ENCODE results near the gene GRM8.

Gene GRM8

GRCh38 chr7:126403040-126403439 is 849.7 kb downstream of the GRM8 start:
- TF ChIP-seq, protein P1, sequence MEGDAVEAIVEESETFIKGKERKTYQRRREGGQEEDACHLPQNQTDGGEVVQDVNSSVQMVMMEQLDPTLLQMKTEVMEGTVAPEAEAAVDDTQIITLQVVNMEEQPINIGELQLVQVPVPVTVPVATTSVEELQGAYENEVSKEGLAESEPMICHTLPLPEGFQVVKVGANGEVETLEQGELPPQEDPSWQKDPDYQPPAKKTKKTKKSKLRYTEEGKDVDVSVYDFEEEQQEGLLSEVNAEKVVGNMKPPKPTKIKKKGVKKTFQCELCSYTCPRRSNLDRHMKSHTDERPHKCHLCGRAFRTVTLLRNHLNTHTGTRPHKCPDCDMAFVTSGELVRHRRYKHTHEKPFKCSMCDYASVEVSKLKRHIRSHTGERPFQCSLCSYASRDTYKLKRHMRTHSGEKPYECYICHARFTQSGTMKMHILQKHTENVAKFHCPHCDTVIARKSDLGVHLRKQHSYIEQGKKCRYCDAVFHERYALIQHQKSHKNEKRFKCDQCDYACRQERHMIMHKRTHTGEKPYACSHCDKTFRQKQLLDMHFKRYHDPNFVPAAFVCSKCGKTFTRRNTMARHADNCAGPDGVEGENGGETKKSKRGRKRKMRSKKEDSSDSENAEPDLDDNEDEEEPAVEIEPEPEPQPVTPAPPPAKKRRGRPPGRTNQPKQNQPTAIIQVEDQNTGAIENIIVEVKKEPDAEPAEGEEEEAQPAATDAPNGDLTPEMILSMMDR (IDR thresholded peaks at IDR 0.05; ENCODE audit: low read length), result no peak
- TF ChIP-seq EZH2 (IDR thresholded peaks at IDR 0.05; ENCODE audit: borderline replicate concordance, low read length), result no peak
- Histone ChIP-seq H3K4me2 (ENCODE audit: low read length) (no peak overlapping the region), H3K9ac (ENCODE audit: low read length) (no peak overlapping the region), H3K27ac (ENCODE audit: low read depth, low read length, poor library complexity, severe bottlenecking) (no peak overlapping the region), H4K20me1 (ENCODE audit: insufficient read depth, low read length) (no peaks in the 10 kb centered on the region), H3K4me1 (ENCODE audit: insufficient read depth, low read length, severe bottlenecking) (no peaks in the 10 kb centered on the region), H2AFZ (ENCODE audit: low read length) (no peak overlapping the region), H3K9me3 (ENCODE audit: low read length) (no peaks in the 10 kb centered on the region), H3F3A (ENCODE audit: insufficient read depth, low read length) (no peaks in the 10 kb centered on the region), H3K9me2 (ENCODE audit: low read depth, low read length) (0 out of 2 replicates have a peak, but pooled peaks cover 7% of the 10 kb centered on the region), H3K36me3 (ENCODE audit: insufficient read depth, low read length) (no peaks in the 10 kb centered on the region), H3K79me2 (ENCODE audit: insufficient read depth, low read length) (no peaks in the 10 kb centered on the region), H3K27me3 (ENCODE audit: insufficient read depth, low read length) (no peaks in the 10 kb centered on the region), H3K4me3 (ENCODE audit: low read depth, low read length, poor library complexity, severe bottlenecking) (no peak overlapping the region)

DNA sequence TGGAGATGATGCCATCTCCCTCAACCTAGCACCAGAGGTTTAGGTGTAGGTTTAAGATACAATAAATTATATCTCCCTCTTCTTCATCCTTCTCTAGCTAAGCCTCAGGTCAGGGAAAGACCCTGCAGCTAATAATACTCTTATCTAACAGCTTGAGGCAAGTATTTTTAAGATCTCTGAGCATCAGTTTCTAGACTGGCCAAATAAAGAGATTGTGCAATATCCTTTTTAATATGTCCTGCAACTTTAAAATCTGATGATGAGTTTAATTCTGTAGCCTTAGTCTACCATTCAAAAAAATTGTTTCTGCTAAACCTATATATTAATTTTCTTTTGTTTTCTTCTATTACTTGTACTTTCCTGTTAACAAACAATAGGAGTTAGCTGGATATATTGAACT is 850.8 kb downstream of the GRM8 start:
- Histone ChIP-seq H3K9ac (ENCODE audit: low read length) (no peak overlapping the region), H3K27ac (ENCODE audit: low read depth, low read length, poor library complexity, severe bottlenecking) (no peak overlapping the region), H3K36me3 (ENCODE audit: insufficient read depth, low read length) (no peaks in the 10 kb centered on the region), H4K20me1 (ENCODE audit: insufficient read depth, low read length) (no peaks in the 10 kb centered on the region), H3K79me2 (ENCODE audit: insufficient read depth, low read length) (no peaks in the 10 kb centered on the region), H3K9me2 (ENCODE audit: low read depth, low read length) (0 out of 2 replicates have a peak, but pooled peaks cover 9% of the 10 kb centered on the region), H3K4me3 (ENCODE audit: low read depth, low read length, poor library complexity, severe bottlenecking) (no peak overlapping the region), H3F3A (ENCODE audit: insufficient read depth, low read length) (no peaks in the 10 kb centered on the region), H3K27me3 (ENCODE audit: insufficient read depth, low read length) (no peaks in the 10 kb centered on the region), H3K4me2 (ENCODE audit: low read length) (no peak overlapping the region), H3K4me1 (ENCODE audit: insufficient read depth, low read length, severe bottlenecking) (no peaks in the 10 kb centered on the region), H2AFZ (ENCODE audit: low read length) (no peak overlapping the region), H3K9me3 (ENCODE audit: low read length) (no peaks in the 10 kb centered on the region)
- no peak for TF ChIP-seq EZH2 (IDR thresholded peaks at IDR 0.05; ENCODE audit: borderline replicate concordance, low read length)
- TF ChIP-seq, protein P1 (IDR thresholded peaks at IDR 0.05; ENCODE audit: low read length), result no peak

- H3K4me3 ChIP-seq (ENCODE audit: low read depth, low read length, poor library complexity, severe bottlenecking), result no peak overlapping the region
- TF ChIP-seq, protein P1 (IDR thresholded peaks at IDR 0.05; ENCODE audit: low read length), result no peak
- TF ChIP-seq EZH2 (IDR thresholded peaks at IDR 0.05; ENCODE audit: borderline replicate concordance, low read length), result no peak
- no peak overlapping the region for H3K27ac ChIP-seq (ENCODE audit: low read depth, low read length, poor library complexity, severe bottlenecking)
These were observed 853.8 kb downstream of the GRM8 start for GRCh38 chr7:126398851-126399529.

More at GRCh38 chr7:126398851-126399529, 853.8 kb downstream of the GRM8 start:
- Histone ChIP-seq H3K9me2 (ENCODE audit: low read depth, low read length) (0 out of 2 replicates have a peak, but pooled peaks cover 2% of the 10 kb centered on the region), H3K27me3 (ENCODE audit: insufficient read depth, low read length) (no peaks in the 10 kb centered on the region), H3K9ac (ENCODE audit: low read length) (no peak overlapping the region), H3K4me2 (ENCODE audit: low read length) (no peak overlapping the region), H3K36me3 (ENCODE audit: insufficient read depth, low read length) (no peaks in the 10 kb centered on the region), H4K20me1 (ENCODE audit: insufficient read depth, low read length) (no peaks in the 10 kb centered on the region), H2AFZ (ENCODE audit: low read length) (no peak overlapping the region), H3K79me2 (ENCODE audit: insufficient read depth, low read length) (no peaks in the 10 kb centered on the region), H3K4me1 (ENCODE audit: insufficient read depth, low read length, severe bottlenecking) (no peaks in the 10 kb centered on the region), H3F3A (ENCODE audit: insufficient read depth, low read length) (no peaks in the 10 kb centered on the region), H3K9me3 (ENCODE audit: low read length) (no peaks in the 10 kb centered on the region)
